HG03097 (cell line): ENCODE measurements around the gene SIAH3.

ENCODE experiments used
- ATAC-seq: cut with Tn5 transposase; IDR thresholded peaks from one replicate; pipeline ENCODE4 v1.9.1; 2021; ENCODE audit not compliant: unreplicated experiment, low FRiP score

SIAH3 gene

GRCh38 chr13:45825387-45825650, 26.2 kb downstream of the SIAH3 start:
- ATAC-seq = no peak

GRCh38 chr13:45823583-45823982, 28.0 kb downstream of the SIAH3 start:
- no peak for ATAC-seq

GRCh38 chr13:45821811-45822210, 29.7 kb downstream of the SIAH3 start:
- ATAC-seq = no peak

GRCh38 chr13:45820106-45820838, 31.3 kb downstream of the SIAH3 start:
- no peak for ATAC-seq

GRCh38 chr13:45817833-45818232, 33.7 kb downstream of the SIAH3 start:
- no peak for ATAC-seq

- no peak for ATAC-seq
Measured at GRCh38 chr13:45816427-45816826, 35.1 kb downstream of the SIAH3 start.

- no peak for ATAC-seq
Measured at GRCh38 chr13:45812695-45813372, 38.7 kb downstream of the SIAH3 start.

GRCh38 chr13:45811891-45812694, 39.5 kb downstream of the SIAH3 start:
- no peak for ATAC-seq

GRCh38 chr13:45809801-45810394, 41.7 kb downstream of the SIAH3 start:
- ATAC-seq = no peak

GRCh38 chr13:45808925-45809324, 42.6 kb downstream of the SIAH3 start:
- no peak for ATAC-seq

GRCh38 chr13:45807520-45808099, 43.9 kb downstream of the SIAH3 start:
- no peak for ATAC-seq

GRCh38 chr13:45800485-45800884, 51.1 kb downstream of the SIAH3 start:
- no peak for ATAC-seq

GRCh38 chr13:45799451-45799850, 52.1 kb downstream of the SIAH3 start:
- ATAC-seq = no peak

GRCh38 chr13:45798851-45799250, 52.7 kb downstream of the SIAH3 start:
- ATAC-seq = no peak

- no peak for ATAC-seq
Measured at GRCh38 chr13:45796426-45797235, 54.9 kb downstream of the SIAH3 start.

GRCh38 chr13:45792827-45793303, 58.7 kb downstream of the SIAH3 start:
- no peak for ATAC-seq

- no peak for ATAC-seq
Measured at GRCh38 chr13:45788011-45788410, 63.5 kb downstream of the SIAH3 start.

GRCh38 chr13:45787346-45787745, 64.2 kb downstream of the SIAH3 start:
- no peak for ATAC-seq

- no peak for ATAC-seq
Measured at GRCh38 chr13:45786293-45786920, 65.1 kb downstream of the SIAH3 start.
